WTC11 (cell line): ENCODE data around the gene NCBP3.

Experiments used
- CTCF ChIP-seq: fragments of 200-600 bp; IDR thresholded peaks from 2 replicates; pipeline ENCODE4 v1.8.0; 2022; ENCODE audit warnings: antibody characterized with exemption
- IRF2 ChIP-seq: sonication (generic); formaldehyde crosslinking; IDR thresholded peaks from 2 replicates; pipeline ENCODE4 v1.8.0; 2022; ENCODE audit warnings: low read depth, missing genetic modification reagents, borderline replicate concordance
- TEAD4 ChIP-seq: sonication (generic); formaldehyde crosslinking; IDR thresholded peaks from 2 replicates; pipeline ENCODE4 v1.8.0; 2022; ENCODE audit warnings: mild to moderate bottlenecking, missing genetic modification reagents

GRCh38 chr17:3768769-3769168, 77.3 kb downstream of the NCBP3 start:
- no peak for TF ChIP-seq IRF2 (CRISPR knock-in tag)
- no peak for TF ChIP-seq CTCF
- TF ChIP-seq TEAD4 (CRISPR knock-in tag) = no peak
